GM12878 (cell line): ENCODE measurements around the gene ATG10. TPM values are rescaled to one million over a fixed set of nuclear protein-coding genes. Genes with fewer than 3 reads are reported as not detected.
"Not testable (repeated sequence)": the region's sequence is repeated elsewhere in the genome, so short reads cannot be mapped to it uniquely, and the experiment has no call there.

Experiments used
- ATAC-seq: fragments of 200-7000 bp; cut with Tn5 transposase; 3 replicates; pipeline ENCODE4 v1.9.1; 2020; ENCODE audit warnings: mild to moderate bottlenecking, moderate library complexity
- BruUV-seq: library from RNA; stranded (reverse); fragments of 400-500 nt; replicated peaks from 2 replicates; lab custom pipeline; 2021; lab: Mats Ljungman, UMichigan
- CTCF ChIA-PET: fragments of 300-600 bp; sonication (Branson Sonifier 250); formaldehyde crosslinking; extraction: SDS; loops from one replicate; lab custom pipeline; 2021; ENCODE audit warnings: inconsistent platforms; lab: Yijun Ruan, JAX
- POLR2A ChIA-PET: fragments of 350-600 bp; formaldehyde crosslinking; extraction: SDS; loops from one replicate; lab custom pipeline; 2021; ENCODE audit warnings: inconsistent platforms; lab: Charles Lee
- RAD21 ChIA-PET: fragments of 300-600 bp; sonication (Branson Sonifier 250); formaldehyde crosslinking; loops from one replicate; lab custom pipeline; 2023; ENCODE audit warnings: antibody characterized with exemption; ENCODE audit not compliant: unreplicated experiment; lab: Charles Lee
- SMC1A ChIA-PET: fragments of 300-600 bp; sonication (Branson Sonifier 250); formaldehyde crosslinking; loops from one replicate; lab custom pipeline; 2023; ENCODE audit not compliant: unreplicated experiment, uncharacterized antibody; lab: Charles Lee
- DNase-seq: peaks from one replicate; pipeline ENCODE4 v3.0.0-alpha.2; 2011; ENCODE audit warnings: low read depth, low spot score
- FAIRE-seq: peaks from 3 replicates; lab custom pipeline; 2011; peaks lifted over from hg19 to GRCh38; lab: Jason Lieb, UNC
- H2AFZ ChIP-seq: 2 replicates; pipeline ENCODE4 v1.6.0; 2011; ENCODE audit warnings: low read depth, low read length, control low read depth; ENCODE audit not compliant: control insufficient read depth
- H3K27ac ChIP-seq: 2 replicates; pipeline ENCODE4 v1.5.1; 2011; ENCODE audit warnings: control low read depth; ENCODE audit not compliant: control insufficient read depth, insufficient read depth
- H3K27me3 ChIP-seq, 2 experiments: replicated peaks in 1 of 2; 2 replicates each; pipeline versions ENCODE4 v1.6.0 to v1.6.1; 2011; ENCODE audit warnings: low read length in 1 of 2; ENCODE audit not compliant: control insufficient read depth in 2 of 2, insufficient read depth in 2 of 2
- H3K36me3 ChIP-seq, 2 experiments: 2 replicates each; pipeline ENCODE4 v1.5.1; 2011; ENCODE audit warnings: low read length in 1 of 2; ENCODE audit not compliant: control insufficient read depth in 2 of 2, insufficient read depth in 2 of 2
- H3K4me1 ChIP-seq: 2 replicates; pipeline ENCODE4 v1.6.1; 2011; ENCODE audit warnings: mild to moderate bottlenecking, low read length, moderate library complexity, mixed read lengths; ENCODE audit not compliant: control insufficient read depth, insufficient read depth
- H3K4me2 ChIP-seq: 2 replicates; pipeline ENCODE4 v1.6.0; 2011; ENCODE audit warnings: control low read depth; ENCODE audit not compliant: control insufficient read depth, insufficient read depth
- H3K4me3 ChIP-seq: fragments of 200-600 bp; sonication (generic); 2 replicates; pipeline ENCODE4 v1.5.1; 2016
- H3K79me2 ChIP-seq: 2 replicates; pipeline ENCODE4 v1.6.0; 2011; ENCODE audit warnings: low read length; ENCODE audit not compliant: control insufficient read depth, insufficient read depth
- H3K9ac ChIP-seq: 2 replicates; pipeline ENCODE4 v1.8.0; 2011; ENCODE audit warnings: low read length, control low read depth, mixed read lengths; ENCODE audit not compliant: control insufficient read depth, insufficient read depth
- H3K9me3 ChIP-seq: replicated peaks from 3 replicates; pipeline ENCODE4 v1.5.1; 2011; ENCODE audit warnings: mild to moderate bottlenecking, low read length; ENCODE audit not compliant: control insufficient read depth, insufficient read depth
- H4K20me1 ChIP-seq: 2 replicates; pipeline ENCODE4 v1.6.0; 2011; ENCODE audit not compliant: control insufficient read depth, insufficient read depth
- CBX3 ChIP-seq: fragments of 200-600 bp; sonication (generic); IDR thresholded peaks from 2 replicates; pipeline ENCODE4 v1.6.1; 2016; ENCODE audit warnings: low read depth, borderline replicate concordance
- CHD2 ChIP-seq: IDR thresholded peaks from 2 replicates; pipeline ENCODE4 v1.6.1; 2011; ENCODE audit warnings: low read depth, low read length, improper control_type of control experiment, borderline replicate concordance
- ETV6 ChIP-seq, 2 experiments: fragments of 450-650 bp in 1 of 2; IDR thresholded peaks in 1 of 2; conservative IDR thresholded peaks in 1 of 2; 2 replicates each; pipeline ENCODE4 v1.6.1; 2014; ENCODE audit warnings: antibody characterized with exemption in 1 of 2, borderline replicate concordance in 1 of 2, low read depth in 1 of 2, mild to moderate bottlenecking in 1 of 2, moderate library complexity in 1 of 2
- EZH2 ChIP-seq: IDR thresholded peaks from 2 replicates; pipeline ENCODE4 v1.6.1; 2012; ENCODE audit warnings: low read depth, mild to moderate bottlenecking, control low read depth, inconsistent platforms, low read length, borderline replicate concordance; ENCODE audit not compliant: control insufficient read depth
- FOXK2 ChIP-seq: fragments of 450-650 bp; IDR thresholded peaks from 2 replicates; pipeline ENCODE4 v1.6.1; 2017; ENCODE audit warnings: mild to moderate bottlenecking, moderate library complexity
- KAT2A ChIP-seq: conservative IDR thresholded peaks from 2 replicates; pipeline ENCODE4 v1.6.1; 2011; ENCODE audit warnings: low read depth, low read length; ENCODE audit not compliant: control insufficient read depth
- NFXL1 ChIP-seq: fragments of 450-650 bp; IDR thresholded peaks from 2 replicates; pipeline ENCODE4 v1.6.1; 2017; ENCODE audit warnings: antibody characterized with exemption, mild to moderate bottlenecking, borderline replicate concordance
- NR2C1 ChIP-seq: fragments of 450-650 bp; IDR thresholded peaks from 2 replicates; pipeline ENCODE4 v1.6.1; 2017; ENCODE audit warnings: antibody characterized with exemption, mild to moderate bottlenecking, moderate library complexity
- SRF ChIP-seq, 2 experiments: IDR thresholded peaks; 2 replicates each; pipeline ENCODE4 v1.6.1; 2011; ENCODE audit warnings: low read depth in 2 of 2, low read length in 2 of 2, mild to moderate bottlenecking in 1 of 2, moderate library complexity in 1 of 2
- STAT3 ChIP-seq: IDR thresholded peaks from 2 replicates; pipeline ENCODE4 v1.6.1; 2011; ENCODE audit warnings: low read depth, low read length, improper control_type of control experiment
- SUZ12 ChIP-seq: fragments of 200-600 bp; sonication (generic); IDR thresholded peaks from one replicate; pipeline ENCODE4 v1.6.1; 2018; ENCODE audit warnings: antibody characterized with exemption, mild to moderate bottlenecking; ENCODE audit not compliant: unreplicated experiment
- YBX1 ChIP-seq: fragments of 450-650 bp; IDR thresholded peaks from 2 replicates; pipeline ENCODE4 v1.6.1; 2016; ENCODE audit warnings: antibody characterized with exemption
- ZNF622 ChIP-seq: fragments of 450-650 bp; IDR thresholded peaks from 2 replicates; pipeline ENCODE4 v1.6.1; 2017; ENCODE audit warnings: mild to moderate bottlenecking, inconsistent platforms
- WGBS: methylation state at CpG from one replicate; pipeline ENCODE4 v1.1.6; 2016; ENCODE audit warnings: low lambda C conversion rate; ENCODE audit not compliant: insufficient replicate concordance, insufficient coverage; ENCODE audit errors: missing lambda C conversion rate; 5-methylcytosine and 5-hydroxymethylcytosine counted together
- in situ Hi-C: fragments of 300-500 bp; cut with MboI; formaldehyde crosslinking; loops from 9 replicates; pipeline ENCODE4 v1.14.3; 2018; ENCODE audit warnings: mixed read lengths
- intact Hi-C: fragments of 100-400 bp; cut with micrococcal nuclease; formaldehyde crosslinking; loops from one replicate; pipeline ENCODE4 v1.14.2; 2022; ENCODE audit not compliant: unreplicated experiment
- polyA plus RNA-seq, 11 experiments: library from polyadenylated mRNA; depleted of rRNA in 4 of 11; unstranded in 6 of 11; stranded (reverse) in 5 of 11; fragments of >200 nt; fragmentation: Nextera tagmentation in 4 of 11; fragmentation: Illumina TruSeq in 1 of 11; extraction: Ambion mirVana in 4 of 11; extraction: Trizol in 1 of 11; gene quantifications; 1 replicate in 1 of 11; 2 replicates in 10 of 11; pipeline versions ENCODE4 v1.2.1 to v1.2.3, GENCODE V29; 2011 to 2016; ENCODE audit warnings: inconsistent platforms in 2 of 11, missing spikeins in 2 of 11, low read depth in 1 of 11
- total RNA-seq, 4 experiments: library from RNA; depleted of rRNA in 3 of 4; stranded (reverse); fragments of >200 nt in 3 of 4; fragmentation: Illumina TruSeq in 1 of 4; extraction: Trizol in 1 of 4; gene quantifications; 2 replicates each; pipeline versions ENCODE4 v1.2.1 to v1.2.3, GENCODE V29; 2013 to 2021

Gene ATG10
- total and polyA plus RNA-seq, 10 of the 15 experiments (the other 5 are each of a cell fraction or from before 2014, with no cell fraction given), result 3.8 to 14.4 (median 6.5) TPM

- Histone ChIP-seq H3K4me1 (no peaks in the 10 kb centered on the region), H3K9ac (no peak overlapping the region), H3K79me2 (no peaks in the 10 kb centered on the region), H3K27ac (no peak overlapping the region), H3K4me2 (no peak overlapping the region), H3K27me3 (no peaks in the 10 kb centered on the region), H3K4me3 (no peak overlapping the region), H3K36me3 (no peaks in the 10 kb centered on the region; a peak in 1 of 4 replicates), H4K20me1 (no peaks in the 10 kb centered on the region), H2AFZ (no peak overlapping the region), H3K9me3 (no peaks in the 10 kb centered on the region)
- FAIRE-seq (no peak), ATAC-seq (no peak), DNase-seq (no peak)
- SMC1A ChIA-PET, result interaction anchor here (0.7 to 1.8 kb wide), 4 partner anchors 79 to 260 kb away, joined by 3 to 9 read pairs (median 4); no protein-coding TSS in a partner anchor
- intact Hi-C loops, result no loop called here
- BruUV-seq, result no TSS peak
- in situ Hi-C loops, result no loop called here
- TF ChIP-seq ETV6 (conservative IDR thresholded peaks at IDR 0.05 in 1 of 2, IDR thresholded peaks at IDR 0.05 in 1 of 2; ENCODE audit: borderline replicate concordance in 1 of 2, low read depth in 1 of 2), result no peak
- no peak for TF ChIP-seq YBX1
- no peak for TF ChIP-seq NR2C1
- no peak for TF ChIP-seq NFXL1
- no peak for TF ChIP-seq CBX3
- no peak for TF ChIP-seq STAT3
- no peak for TF ChIP-seq SRF (IDR thresholded peaks at IDR 0.05; ENCODE audit: low read depth in 2 of 2, low read length in 2 of 2)
- TF ChIP-seq KAT2A, result no peak
- TF ChIP-seq CHD2, result no peak
- no peak for TF ChIP-seq ZNF622
- no peak for TF ChIP-seq SUZ12
- no peak for TF ChIP-seq FOXK2
- TF ChIP-seq EZH2, result no peak
- POLR2A ChIA-PET, result interaction anchor here (1.0 kb wide), 1 partner anchor 298 kb away, joined by 3 read pairs; the partner anchor contains the start of gene RPS23
- CTCF ChIA-PET, result interaction anchor here (0.6 to 1.0 kb wide), 4 partner anchors 119 to 435 kb away, joined by 3 to 4 read pairs (median 3); no protein-coding TSS in a partner anchor
- RAD21 ChIA-PET, result interaction anchor here (0.8 kb wide), 1 partner anchor 184 kb away, joined by 3 read pairs; no protein-coding TSS in a partner anchor
- 90% methylated on average over 3 of the region's 3 CpGs for WGBS
These were observed 8.9 kb downstream of the ATG10 start for GRCh38 chr5:81980598-81981260.

- DNase-seq, H3K36me3 ChIP-seq, FAIRE-seq, POLR2A ChIA-PET, H3K27ac ChIP-seq, H3K4me2 ChIP-seq, H3K79me2 ChIP-seq, CTCF ChIA-PET, ATAC-seq, H4K20me1 ChIP-seq, H3K4me3 ChIP-seq, H3K9ac ChIP-seq, intact Hi-C loops, H2AFZ ChIP-seq, H3K27me3 ChIP-seq, BruUV-seq, SMC1A ChIA-PET, H3K9me3 ChIP-seq, RAD21 ChIA-PET, H3K4me1 ChIP-seq, in situ Hi-C loops: not testable (repeated sequence)
- 98% methylated on average over 10 of the region's 11 CpGs for WGBS
These were observed 10.4 kb downstream of the ATG10 start for GRCh38 chr5:81982172-81982685.
